Cardiac fibroblast (primary cell): ENCODE results near the gene EDIL3.

Experiments
- DNase-seq, 2 donors: peaks; one replicate each; pipeline versions ENCODE4 v3.0.0 to v3.0.0-alpha.2; 2010; ENCODE audit warnings: low read depth in 2 of 2
- H3K4me3 ChIP-seq, 2 donors: replicated peaks in 1 of 2; 1 replicate in 1 of 2; 2 replicates in 1 of 2; pipeline ENCODE4 v1.5.1; 2011; ENCODE audit warnings: low read depth in 2 of 2, low read length in 2 of 2, mild to moderate bottlenecking in 2 of 2, moderate library complexity in 1 of 2
- CTCF ChIP-seq: IDR thresholded peaks from one replicate; pipeline ENCODE4 v1.5.1; 2011; ENCODE audit warnings: low read depth, mild to moderate bottlenecking, low read length, inconsistent platforms

EDIL3 gene

GRCh38 chr5:84260140-84260539 lies 124.5 kb downstream of the EDIL3 start:
- DNase-seq, result no peak
- H3K4me3 ChIP-seq, result no peak overlapping the region
- TF ChIP-seq CTCF, result no peak

GRCh38 chr5:84259283-84260045 lies 125.2 kb downstream of the EDIL3 start:
- DNase-seq, result no peak
- no peak overlapping the region for H3K4me3 ChIP-seq
- TF ChIP-seq CTCF, result no peak

GRCh38 chr5:84257061-84257460 lies 127.6 kb downstream of the EDIL3 start:
- TF ChIP-seq CTCF, result no peak
- DNase-seq, result no peak
- H3K4me3 ChIP-seq, result no peak overlapping the region

GRCh38 chr5:84255315-84255714 lies 129.4 kb downstream of the EDIL3 start:
- TF ChIP-seq CTCF, result peak; percentile 24
- peak; percentile 64 to 66 for DNase-seq
- H3K4me3 ChIP-seq, result no peak overlapping the region

- no peak for DNase-seq
- no peak overlapping the region for H3K4me3 ChIP-seq
- TF ChIP-seq CTCF, result no peak
These were observed 130.7 kb downstream of the EDIL3 start for GRCh38 chr5:84253946-84254345.

GRCh38 chr5:84251503-84251902 lies 133.2 kb downstream of the EDIL3 start:
- no peak for DNase-seq
- H3K4me3 ChIP-seq, result no peak overlapping the region
- no peak for TF ChIP-seq CTCF
